GM20431 (cell line): ENCODE data around the gene PTTG2.

Experiments
- in situ Hi-C: fragments of 300-500 bp; cut with MseI, MboI; formaldehyde crosslinking; loops from one replicate; pipeline ENCODE4 v1.15.0; 2020; ENCODE audit warnings: low sequenced_read_pairs; ENCODE audit not compliant: unreplicated experiment

The PTTG2 gene

DNA sequence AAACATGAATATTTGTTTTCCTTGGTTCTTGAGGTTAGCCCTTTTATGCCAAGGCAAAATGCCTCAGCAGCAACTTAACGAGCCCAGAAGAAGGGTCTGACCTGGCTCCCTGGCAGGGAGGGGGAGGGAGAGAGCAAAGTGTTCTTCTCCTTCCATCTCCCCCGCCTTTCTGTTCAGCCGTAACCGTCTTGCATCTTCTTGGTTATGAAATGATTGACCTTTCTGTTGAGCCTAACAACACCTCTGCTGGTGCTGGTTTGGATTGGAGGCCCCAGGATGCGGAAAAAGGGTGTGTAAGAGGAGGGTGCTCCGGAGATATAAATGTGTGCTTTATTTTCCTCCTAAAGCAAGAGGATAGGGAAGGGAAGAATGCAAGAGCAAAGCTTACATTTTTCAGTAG lies 44.7 kb downstream of the PTTG2 start:
- in situ Hi-C loops, result no loop called here

DNA sequence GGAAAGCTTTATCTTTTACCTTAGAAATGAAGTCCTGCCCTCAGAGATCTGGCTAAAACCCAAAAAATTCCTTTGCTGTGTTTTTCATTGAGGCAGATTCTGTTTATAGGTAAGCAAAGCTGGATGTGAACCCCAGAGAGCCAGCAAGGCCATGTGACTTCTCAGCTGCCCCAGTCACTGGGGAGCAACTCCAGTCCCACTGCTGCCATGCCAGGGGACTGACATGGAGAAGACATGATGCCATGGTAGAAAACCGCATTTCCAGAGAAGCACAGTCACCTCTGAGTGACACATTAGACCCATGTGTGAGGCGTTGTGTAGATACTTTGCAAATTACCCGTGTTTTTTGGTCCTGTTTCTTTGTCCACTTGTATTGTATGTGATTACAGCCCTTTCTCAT lies 45.4 kb downstream of the PTTG2 start:
- in situ Hi-C loops, result no loop called here

- in situ Hi-C loops, result no loop called here
Measured at GRCh38 chr4:38007645-38008044, 47.4 kb downstream of the PTTG2 start.

DNA sequence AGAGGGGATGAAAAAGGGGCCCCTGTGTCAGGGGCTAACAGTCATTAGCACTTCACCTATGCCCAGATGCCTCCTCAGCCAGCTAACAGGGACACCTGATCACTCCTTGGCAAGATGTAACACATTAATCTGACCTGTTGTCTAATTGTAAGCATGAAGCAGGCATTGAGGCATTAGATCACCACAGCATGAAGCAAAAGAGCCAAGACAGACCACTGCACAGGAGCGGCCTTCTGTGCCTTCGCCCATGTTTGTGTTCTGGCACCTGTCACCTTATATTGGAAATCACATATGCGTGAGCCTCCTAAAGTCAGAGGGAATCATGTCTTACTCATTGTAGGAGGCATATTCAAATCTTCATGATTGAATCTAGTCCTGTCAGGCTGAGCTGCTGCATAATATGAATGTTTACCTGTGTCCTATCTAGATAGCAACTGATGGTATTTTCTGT lies 48.4 kb downstream of the PTTG2 start:
- in situ Hi-C loops, result no loop called here

DNA sequence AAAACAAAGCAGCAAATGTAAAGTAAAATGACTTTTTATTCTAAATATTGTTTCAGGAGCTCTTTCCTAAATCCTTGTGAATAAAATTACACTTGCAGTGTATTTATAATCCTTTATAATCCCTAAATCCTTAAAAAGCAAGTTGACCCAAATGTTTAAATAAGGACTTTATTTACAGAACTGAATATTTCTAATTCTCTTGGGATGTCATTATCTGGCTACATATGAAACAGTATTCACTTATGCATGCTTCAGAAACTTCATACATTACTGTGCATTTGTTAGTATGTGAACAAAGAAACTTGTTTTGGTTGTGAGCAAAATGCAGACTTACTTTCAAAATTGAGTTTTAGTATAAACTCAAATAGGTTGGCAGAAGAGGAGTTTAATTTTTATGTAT lies 49.2 kb downstream of the PTTG2 start:
- in situ Hi-C loops, result no loop called here

DNA sequence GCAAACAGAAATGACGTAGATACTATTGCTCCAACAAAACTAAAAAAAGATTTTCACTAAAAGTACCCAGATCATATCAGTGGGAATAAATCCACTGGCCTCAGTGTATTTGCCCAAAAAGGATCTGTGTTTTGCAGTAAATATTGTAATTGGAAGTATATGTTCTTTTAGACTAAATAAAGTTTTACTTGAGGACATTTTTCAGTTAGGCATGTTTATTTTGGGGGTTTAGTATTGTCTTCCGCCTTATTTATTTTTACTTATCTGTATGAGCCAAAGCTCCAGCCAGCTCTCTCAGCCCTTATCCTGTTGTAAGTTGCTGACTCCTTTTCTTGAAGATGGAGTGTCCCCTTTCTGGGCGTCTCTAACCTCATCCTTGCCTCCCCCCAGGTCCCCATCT lies 49.8 kb downstream of the PTTG2 start:
- in situ Hi-C loops, result no loop called here
